ENCODE data around the gene CAMK2G. TPM values are rescaled to one million over a fixed set of nuclear protein-coding genes. Genes with fewer than 3 reads are reported as not detected.

The CAMK2G gene
- total RNA-seq, 5 donors from 2014 or later (not counting 1 experiment from before 2014, with no cell fraction given) = 50.6 to 59.9 (median 55.5) TPM

DNA sequence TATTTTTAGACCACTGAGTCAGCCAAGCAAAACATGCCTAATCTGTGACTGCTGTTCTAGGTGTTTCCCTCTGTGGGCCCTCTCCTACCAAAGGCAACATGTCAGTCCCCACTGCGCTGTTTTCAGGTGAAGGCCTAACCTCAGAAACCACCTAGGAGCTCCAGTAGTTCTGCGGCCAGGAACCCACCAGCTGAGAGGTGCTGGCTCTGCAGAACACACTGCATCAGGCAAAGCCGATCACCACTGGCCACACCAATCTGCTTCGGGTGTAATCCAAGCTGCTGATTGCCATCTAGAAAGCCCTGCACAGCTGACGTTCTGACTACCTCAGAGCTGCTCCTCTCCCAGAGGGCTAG is 14.9 kb downstream of the CAMK2G start:
- ChIA-PET POLR2A (interaction anchor here in 1 of 2 donors (0.5 kb wide), 1 partner anchor 56 kb away, joined by 4 read pairs; no protein-coding TSS in a partner anchor), CTCF (interaction anchor here (0.6 to 2.3 kb wide), 4 partner anchors 15 to 81 kb away, joined by 3 to 12 read pairs (median 4); partner anchors contain the start of gene CAMK2G (in 1 of the 2))
- Histone ChIP-seq H3K36me3 (ENCODE audit: control insufficient read depth in 2 of 2, extremely low read depth in 1 of 2, insufficient read depth in 1 of 2, low read length in 1 of 2) (peaks cover 19 to 78% of the 10 kb centered on the region in 2 donors), H3K27me3 (replicated peaks in 1 of 2; ENCODE audit: control insufficient read depth in 2 of 2, extremely low read depth in 1 of 2, insufficient read depth in 2 of 2, low read length in 1 of 2) (no peaks in the 10 kb centered on the region), H3K27ac (ENCODE audit: low read length) (peak overlapping the region; percentile 67), H3K4me3 (ENCODE audit: control insufficient read depth in 1 of 2, extremely low read depth in 1 of 2, low read length in 1 of 2) (no peak overlapping the region), H3K9me3 (no peaks in the 10 kb centered on the region), H3K4me1 (ENCODE audit: control insufficient read depth in 1 of 2, extremely low read depth in 1 of 2, insufficient read depth in 2 of 2, low read length in 2 of 2) (peaks cover 4 to 72% of the 10 kb centered on the region in 2 experiments)
- peak in 28 of 35 experiments; percentile 15 to 63 (median 30) for DNase-seq
- peak overlapping the region in 2 of 3 donors; percentile 43 to 51 for H3K4me3 Mint-ChIP-seq
- peak; percentile 79 to 93 (median 82) for ATAC-seq (replicated peaks in 1 of 4)
- 14% methylated on average over 5 of the region's 5 CpGs for WGBS (ENCODE audit: insufficient coverage)
- H3K36me3 Mint-ChIP-seq = peaks cover 31% of the 10 kb centered on the region
- peak overlapping the region; percentile 94 to 95 for H3K27ac Mint-ChIP-seq
- no peaks in the 10 kb centered on the region for H3K27me3 Mint-ChIP-seq
- no peaks in the 10 kb centered on the region for H3K9me3 Mint-ChIP-seq
- H3K4me1 Mint-ChIP-seq = peaks cover 69 to 87% (median 86%) of the 10 kb centered on the region in 3 donors

DNA sequence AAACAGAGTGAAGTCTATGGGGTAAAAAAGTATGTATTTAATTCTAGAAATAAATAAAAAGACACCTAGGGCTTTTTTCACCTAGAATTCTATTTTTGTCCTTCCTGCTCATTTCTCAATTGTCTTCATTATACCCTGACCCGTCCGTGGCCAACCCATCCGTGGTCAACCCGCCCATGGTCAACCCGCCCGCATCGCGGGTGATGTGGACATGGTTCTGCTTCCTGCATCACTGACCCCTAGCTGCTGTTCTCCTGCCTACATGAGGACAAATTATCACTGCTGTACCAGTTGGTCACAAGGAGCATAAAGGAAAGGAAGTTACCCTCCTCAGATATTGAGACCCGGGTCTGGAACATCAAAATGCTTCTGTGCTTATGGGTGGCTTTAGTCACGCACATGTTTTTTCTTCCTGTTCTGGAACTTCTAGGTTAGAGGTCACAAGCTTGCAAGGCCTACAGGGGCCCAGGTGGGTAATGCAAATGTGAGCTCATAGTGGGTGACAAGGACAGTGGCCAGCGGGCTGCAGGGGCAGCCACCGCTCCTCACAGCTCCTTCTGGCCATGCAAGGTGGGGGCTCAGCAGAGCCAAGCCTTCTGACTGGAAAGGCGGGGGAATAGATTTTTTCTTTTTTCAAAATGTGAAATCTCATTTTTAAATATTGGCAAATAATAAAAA is 15.5 kb downstream of the CAMK2G start:
- ChIA-PET POLR2A (interaction anchor here in 1 of 2 donors (0.5 kb wide), 1 partner anchor 55 kb away, joined by 4 read pairs; no protein-coding TSS in a partner anchor), CTCF (interaction anchor here (0.6 to 2.3 kb wide), 4 partner anchors 16 to 82 kb away, joined by 3 to 12 read pairs (median 4); partner anchors contain the start of gene CAMK2G (in 1 of the 2))
- Mint-ChIP-seq H3K4me1 (peaks cover 64 to 84% (median 81%) of the 10 kb centered on the region in 3 donors), H3K36me3 (peaks cover 29% of the 10 kb centered on the region), H3K9me3 (no peaks in the 10 kb centered on the region), H3K27me3 (no peaks in the 10 kb centered on the region), H3K27ac (peak overlapping the region; percentile 94 to 95), H3K4me3 (peak overlapping the region; percentile 36 to 51 (median 43))
- DNase-seq = no peak
- WGBS (ENCODE audit: insufficient coverage) = 82% methylated on average over 7 of the region's 13 CpGs
- Histone ChIP-seq H3K36me3 (ENCODE audit: control insufficient read depth in 2 of 2, extremely low read depth in 1 of 2, insufficient read depth in 1 of 2, low read length in 1 of 2) (peaks cover 23 to 80% of the 10 kb centered on the region in 2 donors), H3K4me3 (ENCODE audit: control insufficient read depth in 1 of 2, extremely low read depth in 1 of 2, low read length in 1 of 2) (no peak overlapping the region), H3K27me3 (replicated peaks in 1 of 2; ENCODE audit: control insufficient read depth in 2 of 2, extremely low read depth in 1 of 2, insufficient read depth in 2 of 2, low read length in 1 of 2) (no peaks in the 10 kb centered on the region), H3K4me1 (ENCODE audit: control insufficient read depth in 1 of 2, extremely low read depth in 1 of 2, insufficient read depth in 2 of 2, low read length in 2 of 2) (peaks cover 2 to 67% of the 10 kb centered on the region in 2 experiments), H3K27ac (ENCODE audit: low read length) (peak overlapping the region; percentile 67), H3K9me3 (no peaks in the 10 kb centered on the region)
- no peak for ATAC-seq (replicated peaks in 1 of 4)

DNA sequence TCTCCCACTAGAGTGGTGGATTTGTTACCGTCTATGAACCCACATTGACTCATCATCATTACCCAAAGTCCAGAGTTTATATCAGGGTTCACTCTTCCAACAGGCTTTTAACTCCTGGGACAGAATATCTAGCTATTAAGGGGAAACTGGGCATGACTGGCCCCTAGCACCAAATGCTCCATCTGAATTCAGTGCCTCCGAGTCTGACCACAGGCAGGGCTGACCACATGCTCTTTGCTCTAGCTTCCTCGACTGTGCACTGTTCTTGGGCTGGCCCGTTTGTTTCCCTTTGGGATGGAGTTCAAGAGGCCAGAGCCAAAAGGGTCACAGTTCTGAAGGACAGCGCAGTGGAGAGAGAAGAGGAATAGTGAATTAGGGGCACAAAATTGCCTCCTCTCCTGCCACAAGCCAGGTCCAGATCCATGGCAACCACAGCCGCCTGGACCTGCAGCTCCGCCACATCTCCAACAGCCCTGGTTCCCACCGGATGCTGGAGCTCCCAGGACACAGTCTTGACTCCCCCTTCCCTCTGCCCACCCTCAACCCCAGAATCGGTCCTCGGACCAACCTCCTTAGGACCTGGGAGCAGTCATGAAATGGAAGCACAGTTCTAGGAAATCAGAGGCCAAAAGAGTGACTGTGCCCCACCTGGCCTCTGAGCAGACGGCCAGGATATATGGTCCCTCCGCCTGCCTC is 16.2 kb downstream of the CAMK2G start:
- peaks cover 57 to 79% (median 79%) of the 10 kb centered on the region in 3 donors for H3K4me1 Mint-ChIP-seq
- peaks cover 33% of the 10 kb centered on the region for H3K36me3 Mint-ChIP-seq
- Histone ChIP-seq H3K4me3 (ENCODE audit: control insufficient read depth in 1 of 2, extremely low read depth in 1 of 2, low read length in 1 of 2) (no peak overlapping the region), H3K36me3 (ENCODE audit: control insufficient read depth in 2 of 2, extremely low read depth in 1 of 2, insufficient read depth in 1 of 2, low read length in 1 of 2) (peaks cover 25 to 82% of the 10 kb centered on the region in 2 donors), H3K27ac (ENCODE audit: low read length) (peak overlapping the region; percentile 67), H3K4me1 (ENCODE audit: control insufficient read depth in 1 of 2, extremely low read depth in 1 of 2, insufficient read depth in 2 of 2, low read length in 2 of 2) (peaks cover 2 to 60% of the 10 kb centered on the region in 2 experiments), H3K27me3 (replicated peaks in 1 of 2; ENCODE audit: control insufficient read depth in 2 of 2, extremely low read depth in 1 of 2, insufficient read depth in 2 of 2, low read length in 1 of 2) (no peaks in the 10 kb centered on the region), H3K9me3 (no peaks in the 10 kb centered on the region)
- peak overlapping the region in 2 of 3 donors; percentile 26 to 51 for H3K4me3 Mint-ChIP-seq
- peak overlapping the region; percentile 76 to 80 for H3K27ac Mint-ChIP-seq
- H3K9me3 Mint-ChIP-seq = no peaks in the 10 kb centered on the region
- ATAC-seq (replicated peaks in 1 of 4) (no peak), DNase-seq (no peak)
- WGBS (ENCODE audit: insufficient coverage) = 82% methylated on average over 7 of the region's 12 CpGs
- ChIA-PET CTCF (interaction anchor here in 1 of 2 donors (2.3 kb wide), 1 partner anchor 21 kb away, joined by 12 read pairs; no protein-coding TSS in a partner anchor), POLR2A (no interaction called here)
- H3K27me3 Mint-ChIP-seq = no peaks in the 10 kb centered on the region

DNA sequence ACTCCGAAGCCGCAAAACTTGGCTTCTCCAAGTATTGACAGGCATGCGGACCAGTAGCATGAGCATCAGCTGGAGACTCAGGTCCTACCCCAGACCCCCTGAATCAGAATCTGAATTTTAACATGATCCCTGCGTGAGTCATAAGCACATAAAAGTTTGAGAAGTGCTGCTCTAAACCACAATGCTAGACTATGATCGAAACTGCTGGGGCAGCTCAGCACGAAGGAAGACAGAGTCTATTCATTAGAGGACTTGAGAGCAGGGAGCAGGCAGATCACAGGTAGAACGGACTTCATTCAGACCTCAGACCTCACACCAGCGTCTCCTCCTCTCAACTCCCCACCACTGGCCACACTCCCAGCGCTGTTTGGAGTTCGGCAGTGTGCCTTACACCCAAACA is 16.9 kb downstream of the CAMK2G start:
- Mint-ChIP-seq H3K27me3 (no peaks in the 10 kb centered on the region), H3K9me3 (no peaks in the 10 kb centered on the region), H3K4me1 (peaks cover 57 to 72% (median 72%) of the 10 kb centered on the region in 3 donors), H3K27ac (peak overlapping the region; percentile 76 to 80), H3K4me3 (peak overlapping the region in 2 of 3 donors; percentile 26 to 29), H3K36me3 (peaks cover 36% of the 10 kb centered on the region)
- H3K27me3 ChIP-seq (replicated peaks in 1 of 2; ENCODE audit: control insufficient read depth in 2 of 2, extremely low read depth in 1 of 2, insufficient read depth in 2 of 2, low read length in 1 of 2) = no peaks in the 10 kb centered on the region
- CTCF ChIA-PET = no interaction called here
- ATAC-seq (replicated peaks in 1 of 4) = peak in 3 of 4 experiments; percentile 23 to 77 (median 41)
- H3K36me3 ChIP-seq (ENCODE audit: control insufficient read depth in 2 of 2, extremely low read depth in 1 of 2, insufficient read depth in 1 of 2, low read length in 1 of 2) = peaks cover 25 to 82% of the 10 kb centered on the region in 2 donors
- DNase-seq = peak in 2 of 35 experiments; percentile 19 to 40
- H3K27ac ChIP-seq (ENCODE audit: low read length) = peak overlapping the region; percentile 67
- 61% methylated on average over 4 of the region's 10 CpGs for WGBS (ENCODE audit: insufficient coverage)
- no peaks in the 10 kb centered on the region for H3K9me3 ChIP-seq
- no peak overlapping the region for H3K4me3 ChIP-seq (ENCODE audit: control insufficient read depth in 1 of 2, extremely low read depth in 1 of 2, low read length in 1 of 2)
- peaks cover 2 to 52% of the 10 kb centered on the region in 2 experiments for H3K4me1 ChIP-seq (ENCODE audit: control insufficient read depth in 1 of 2, extremely low read depth in 1 of 2, insufficient read depth in 2 of 2, low read length in 2 of 2)
- POLR2A ChIA-PET = no interaction called here

DNA sequence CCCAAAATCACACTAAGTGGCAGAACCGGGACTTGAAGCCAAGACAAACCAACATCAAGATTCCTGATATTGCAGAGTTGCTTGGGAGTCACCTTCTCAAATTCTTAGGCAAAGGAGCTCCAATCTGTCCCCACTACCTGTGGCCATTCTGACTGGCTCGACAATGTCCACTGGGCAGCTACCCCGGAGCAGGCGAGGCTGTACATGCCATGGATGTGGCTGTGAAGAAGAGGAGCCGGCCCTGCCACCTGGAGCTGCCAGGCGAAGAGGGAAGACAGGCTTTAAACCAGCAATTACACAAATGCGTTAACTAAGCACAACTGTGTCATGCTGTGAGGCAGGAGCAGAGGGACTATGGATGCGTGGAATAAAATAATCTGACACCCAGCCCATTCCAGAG is 18.1 kb downstream of the CAMK2G start:
- Mint-ChIP-seq H3K4me3 (no peak overlapping the region), H3K27ac (peak overlapping the region; percentile 19 to 71), H3K36me3 (peaks cover 39% of the 10 kb centered on the region), H3K27me3 (no peaks in the 10 kb centered on the region), H3K4me1 (peaks cover 57 to 65% (median 64%) of the 10 kb centered on the region in 3 donors), H3K9me3 (no peaks in the 10 kb centered on the region)
- 100% methylated on average over 3 of the region's 8 CpGs for WGBS (ENCODE audit: insufficient coverage)
- DNase-seq = no peak
- CTCF ChIA-PET = interaction anchor here (0.6 to 1.3 kb wide), 3 partner anchors 23 to 84 kb away, joined by 3 to 6 read pairs (median 4); no protein-coding TSS in a partner anchor
- no peaks in the 10 kb centered on the region for H3K27me3 ChIP-seq (replicated peaks in 1 of 2; ENCODE audit: control insufficient read depth in 2 of 2, extremely low read depth in 1 of 2, insufficient read depth in 2 of 2, low read length in 1 of 2)
- H3K9me3 ChIP-seq = no peaks in the 10 kb centered on the region
- H3K4me3 ChIP-seq (ENCODE audit: control insufficient read depth in 1 of 2, extremely low read depth in 1 of 2, low read length in 1 of 2) = no peak overlapping the region
- no peak for ATAC-seq (replicated peaks in 1 of 4)
- no peak overlapping the region for H3K27ac ChIP-seq (ENCODE audit: low read length)
- POLR2A ChIA-PET = no interaction called here
- peaks cover 25 to 93% of the 10 kb centered on the region in 2 donors for H3K36me3 ChIP-seq (ENCODE audit: control insufficient read depth in 2 of 2, extremely low read depth in 1 of 2, insufficient read depth in 1 of 2, low read length in 1 of 2)
- peaks cover 2 to 48% of the 10 kb centered on the region in 2 experiments for H3K4me1 ChIP-seq (ENCODE audit: control insufficient read depth in 1 of 2, extremely low read depth in 1 of 2, insufficient read depth in 2 of 2, low read length in 2 of 2)

DNA sequence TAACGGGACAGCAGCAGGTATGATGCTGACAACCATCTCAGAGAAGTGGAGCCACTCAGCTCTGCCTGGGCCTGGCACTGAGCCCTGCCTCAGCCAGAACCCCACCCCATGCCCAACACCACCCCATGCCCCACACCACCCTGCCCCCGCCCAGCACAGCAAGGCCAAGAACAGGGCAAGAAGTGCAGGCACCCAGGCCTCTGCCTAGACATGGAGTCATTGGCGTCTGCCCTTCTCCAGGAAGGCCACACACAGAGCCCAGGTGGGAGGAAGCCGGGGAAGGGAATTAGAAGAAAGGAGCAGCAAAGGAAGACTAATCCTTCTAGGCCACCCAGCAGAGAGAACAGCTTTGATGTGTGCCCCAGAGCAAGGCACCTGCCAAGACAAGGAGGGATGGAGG is 18.9 kb downstream of the CAMK2G start:
- Mint-ChIP-seq H3K4me1 (peaks cover 51 to 60% (median 58%) of the 10 kb centered on the region in 3 donors), H3K27ac (peak overlapping the region in 1 of 2 donors; percentile 71), H3K36me3 (peaks cover 37% of the 10 kb centered on the region), H3K27me3 (no peaks in the 10 kb centered on the region), H3K9me3 (no peaks in the 10 kb centered on the region), H3K4me3 (no peak overlapping the region)
- ATAC-seq (replicated peaks in 1 of 4) (no peak), DNase-seq (no peak)
- Histone ChIP-seq H3K27me3 (replicated peaks in 1 of 2; ENCODE audit: control insufficient read depth in 2 of 2, extremely low read depth in 1 of 2, insufficient read depth in 2 of 2, low read length in 1 of 2) (no peaks in the 10 kb centered on the region), H3K36me3 (ENCODE audit: control insufficient read depth in 2 of 2, extremely low read depth in 1 of 2, insufficient read depth in 1 of 2, low read length in 1 of 2) (peaks cover 19 to 92% of the 10 kb centered on the region in 2 donors), H3K4me3 (ENCODE audit: control insufficient read depth in 1 of 2, extremely low read depth in 1 of 2, low read length in 1 of 2) (no peak overlapping the region), H3K4me1 (ENCODE audit: control insufficient read depth in 1 of 2, extremely low read depth in 1 of 2, insufficient read depth in 2 of 2, low read length in 2 of 2) (peaks cover 2 to 42% of the 10 kb centered on the region in 2 experiments), H3K9me3 (no peaks in the 10 kb centered on the region), H3K27ac (ENCODE audit: low read length) (no peak overlapping the region)
- ChIA-PET CTCF (interaction anchor here in 1 of 2 donors (0.6 to 1.3 kb wide), 2 partner anchors 24 to 42 kb away, joined by 3 to 6 read pairs; no protein-coding TSS in a partner anchor), POLR2A (no interaction called here)
- WGBS (ENCODE audit: insufficient coverage) = 100% methylated on average over 1 of the region's 4 CpGs

All from T-cell (primary cell).